ENCODE data around the gene PEPD. TPM values are rescaled to one million over a fixed set of nuclear protein-coding genes. Genes with fewer than 3 reads are reported as not detected.

Gene PEPD
- polyA plus RNA-seq, 5 donors, result 39.9 to 57.4 (median 43.1) TPM

GRCh38 chr19:33514885-33515551 lies 6.6 kb downstream of the PEPD start:
- no peak for DNase-seq

GRCh38 chr19:33513424-33513823 lies 8.2 kb downstream of the PEPD start:
- DNase-seq, result no peak

- no peak for DNase-seq
Measured at GRCh38 chr19:33512580-33513137, 8.9 kb downstream of the PEPD start.

GRCh38 chr19:33512021-33512420 lies 9.6 kb downstream of the PEPD start:
- DNase-seq, result no peak

GRCh38 chr19:33511346-33511745 lies 10.2 kb downstream of the PEPD start:
- no peak for DNase-seq

DNA sequence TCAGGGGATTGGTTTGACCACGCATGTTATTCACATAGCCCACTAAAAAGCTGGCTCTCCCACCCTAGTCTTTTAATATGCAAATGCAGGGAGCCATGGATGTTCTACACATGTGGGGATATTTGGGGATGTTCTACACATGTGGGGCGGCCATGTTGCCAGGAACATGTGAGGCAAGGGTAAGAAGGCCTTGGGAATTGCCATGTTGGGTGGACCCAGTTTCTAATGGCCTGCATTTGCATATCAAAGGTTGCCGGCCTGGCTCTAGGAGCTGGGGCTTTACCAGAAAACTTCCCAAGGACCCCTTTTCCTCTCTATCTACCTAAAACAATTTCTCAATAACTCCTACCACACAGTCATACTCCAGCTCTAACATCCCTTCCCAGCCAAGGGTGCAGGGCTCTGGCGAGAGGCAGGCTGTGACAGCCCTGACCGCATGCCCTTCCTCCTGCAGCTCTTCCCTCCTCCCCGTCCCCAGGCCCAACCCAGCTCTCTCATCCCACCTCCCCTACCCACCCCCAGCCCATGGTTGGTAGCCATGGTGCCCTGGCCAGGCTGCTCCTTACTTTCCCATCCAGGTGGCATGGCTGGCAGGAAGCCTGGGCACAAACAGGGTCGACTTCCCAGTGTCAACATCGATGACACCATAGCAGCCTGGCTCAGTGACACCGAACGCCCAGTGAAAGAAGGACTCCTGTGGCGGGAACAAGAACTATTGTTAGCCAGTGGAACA lies 11.0 kb downstream of the PEPD start:
- no peak for DNase-seq

DNA sequence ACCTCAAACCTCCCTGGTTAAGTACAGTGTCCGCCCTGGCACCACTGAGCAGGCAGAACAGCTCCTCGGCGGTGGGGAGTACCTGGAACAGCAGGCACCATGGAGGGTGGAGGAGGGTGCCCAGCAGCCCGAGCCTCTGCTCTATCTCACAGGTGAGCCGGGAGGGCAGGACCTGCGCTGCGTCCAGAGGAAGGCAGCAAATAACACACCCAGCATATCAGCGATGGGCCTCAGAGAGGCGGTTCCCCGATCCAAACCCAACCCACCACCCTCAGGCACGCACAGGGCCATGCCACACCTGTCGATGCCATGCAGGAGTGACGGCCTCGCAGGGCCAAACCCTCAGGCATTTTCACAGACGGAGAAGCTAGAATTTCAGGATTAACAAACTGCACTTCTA lies 11.8 kb downstream of the PEPD start:
- no peak for DNase-seq

DNA sequence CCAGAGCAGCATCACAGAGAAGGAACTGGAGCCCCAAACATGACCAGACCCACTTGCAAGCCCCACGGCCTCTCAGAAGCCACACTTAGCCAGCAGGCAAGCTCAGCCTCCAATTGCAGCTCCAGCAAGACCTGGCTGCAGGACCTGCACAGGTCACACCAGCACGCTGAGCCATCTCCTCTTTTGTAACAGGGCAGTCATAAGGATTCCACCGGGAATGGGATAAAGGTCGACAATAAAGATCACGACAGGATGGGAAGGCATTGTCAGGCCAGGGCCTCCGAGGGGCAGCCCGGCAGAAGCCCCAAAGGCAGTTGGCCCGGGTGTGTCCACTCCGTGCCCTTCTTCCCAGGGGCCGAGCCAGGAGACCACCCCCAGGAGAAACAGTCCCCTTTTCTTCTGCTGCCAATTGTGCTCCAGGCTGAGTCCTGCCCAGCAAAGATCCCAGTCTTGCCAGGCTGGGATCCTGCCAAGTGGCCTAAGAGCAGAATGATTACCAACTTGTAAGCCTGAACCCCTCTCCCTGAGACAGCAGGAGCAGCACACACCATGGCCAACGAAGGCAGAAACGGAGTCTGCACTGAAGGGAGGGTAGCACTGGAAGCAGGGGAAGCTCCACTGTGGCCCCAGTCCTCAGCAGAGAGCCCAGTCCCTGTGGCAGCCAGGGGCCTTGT lies 12.5 kb downstream of the PEPD start:
- DNase-seq, result no peak

DNA sequence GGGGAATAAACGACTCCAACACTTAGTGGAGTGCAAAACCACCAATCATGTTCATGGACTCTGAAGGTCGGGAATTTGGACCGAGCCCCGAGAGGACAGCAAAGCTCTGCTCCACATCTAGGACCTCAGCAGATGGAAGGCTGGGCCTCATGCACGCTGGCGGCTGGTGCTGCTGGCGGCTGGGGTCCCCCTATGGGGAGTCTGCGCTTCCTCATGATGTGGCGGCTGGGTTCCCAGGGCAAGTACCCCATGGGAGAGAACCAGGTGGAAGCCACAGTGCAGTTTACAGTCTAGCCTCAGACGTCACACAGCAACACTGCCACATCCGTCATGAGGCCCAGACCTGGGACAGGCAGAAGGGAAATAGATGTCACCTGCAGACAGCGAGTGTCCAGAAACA lies 13.2 kb downstream of the PEPD start:
- DNase-seq, result no peak

DNA sequence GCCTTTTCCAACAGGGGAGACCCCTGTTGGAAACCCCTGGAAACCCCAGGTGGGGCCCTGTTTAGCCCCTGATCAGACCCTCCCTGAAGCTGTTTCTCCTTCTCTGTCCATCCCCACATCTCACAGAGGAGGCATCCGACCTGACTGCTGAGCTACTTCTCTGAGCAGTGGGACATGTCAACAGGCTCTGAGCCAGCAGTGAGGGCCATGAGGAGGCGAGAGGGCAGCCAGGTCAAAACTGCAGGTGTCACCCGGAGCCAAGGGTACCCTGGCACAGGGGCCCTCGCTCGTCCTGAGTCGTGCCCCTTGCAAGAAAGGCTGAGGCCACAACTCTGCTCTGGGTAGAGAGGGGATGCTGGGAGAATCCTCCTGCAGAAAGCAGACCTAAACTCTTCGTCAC lies 13.6 kb downstream of the PEPD start:
- DNase-seq, result no peak

- DNase-seq, result no peak
Measured at GRCh38 chr19:33507021-33507956, 14.3 kb downstream of the PEPD start.

- DNase-seq, result no peak
Measured at GRCh38 chr19:33506498-33506897, 15.1 kb downstream of the PEPD start.

DNA sequence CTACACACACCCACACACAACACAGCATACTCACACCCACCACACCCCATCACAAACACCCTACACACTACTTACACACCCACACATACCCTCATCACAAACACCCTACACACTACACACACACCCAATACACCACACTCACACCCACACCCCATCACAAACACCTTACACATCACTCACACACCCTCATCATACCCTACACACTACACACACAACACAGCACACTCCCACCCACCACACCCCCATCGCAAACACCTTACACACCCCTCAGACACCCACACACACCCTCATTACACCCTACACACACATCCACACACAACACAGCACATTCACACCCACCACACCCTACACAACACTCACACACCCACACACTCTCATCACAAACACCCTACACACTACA lies 15.8 kb downstream of the PEPD start:
- DNase-seq, result no peak

GRCh38 chr19:33505148-33505547 lies 16.4 kb downstream of the PEPD start:
- no peak for DNase-seq

DNA sequence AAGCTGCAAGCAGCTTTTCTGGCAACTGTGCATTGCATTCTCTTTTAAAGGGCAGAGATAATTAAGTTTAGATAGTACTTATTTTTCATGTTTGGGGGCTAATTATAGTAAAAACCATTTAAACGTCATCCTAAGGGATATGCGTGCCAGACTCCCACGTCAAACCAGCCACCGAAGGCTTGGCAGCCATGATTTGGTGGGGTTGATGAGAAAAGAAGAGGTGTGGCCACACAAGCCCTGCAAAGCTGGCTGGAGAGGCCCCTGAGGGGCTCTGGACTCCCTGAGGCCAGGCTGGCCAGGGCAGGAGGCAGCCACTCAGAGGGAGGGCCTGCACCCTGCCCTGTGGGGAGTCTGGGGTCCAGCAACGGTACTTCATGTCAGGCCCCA lies 17.5 kb downstream of the PEPD start:
- no peak for DNase-seq

DNA sequence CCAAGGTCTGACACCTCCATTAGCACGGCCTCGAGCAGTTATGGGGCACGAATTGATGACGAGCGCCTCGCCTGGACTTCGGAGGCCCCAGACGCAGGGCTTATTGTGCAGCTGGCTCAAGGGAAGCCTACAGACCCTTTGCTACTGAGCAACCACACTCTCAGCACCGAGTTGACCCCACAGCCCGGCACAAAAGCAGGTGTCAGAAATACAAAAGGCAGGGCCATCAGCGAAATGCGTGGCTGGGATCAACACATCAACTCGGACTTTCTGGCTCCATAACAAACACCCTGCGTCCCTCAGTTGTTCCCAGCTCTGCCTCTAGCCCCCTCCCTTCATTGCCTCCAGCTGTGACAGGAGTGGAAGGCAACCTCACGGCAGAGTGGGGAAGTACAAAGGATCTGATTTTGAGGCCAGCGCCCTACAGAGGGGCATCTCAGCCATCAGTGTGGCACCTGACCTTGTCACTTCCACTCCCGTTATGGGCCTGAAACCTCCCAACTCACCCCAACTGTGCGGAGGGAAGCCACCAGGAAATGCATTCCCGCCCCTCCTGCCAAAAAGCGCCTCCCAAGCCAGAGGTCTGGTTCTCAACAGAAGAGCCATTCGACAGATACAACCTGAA lies 18.0 kb downstream of the PEPD start:
- no peak for DNase-seq

DNA sequence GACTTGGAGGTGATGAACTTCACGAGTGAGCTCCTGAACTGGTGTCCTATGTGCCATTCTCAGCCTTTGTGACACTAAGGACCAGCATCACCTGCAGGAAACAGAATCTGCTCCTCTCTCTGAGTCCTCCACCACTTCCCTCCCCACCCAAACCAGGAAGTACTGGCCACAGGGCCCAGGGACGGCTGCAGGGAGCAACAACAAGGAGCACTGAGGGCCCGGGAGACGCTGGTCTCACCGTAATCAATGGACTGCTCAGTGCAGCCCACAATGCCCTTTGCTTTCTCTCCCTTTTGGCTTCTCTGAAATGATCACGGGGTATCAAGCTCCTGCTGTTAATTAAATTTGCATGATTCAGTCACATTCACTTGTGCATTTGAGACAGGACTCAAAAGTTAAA lies 18.6 kb downstream of the PEPD start:
- DNase-seq, result no peak

DNA sequence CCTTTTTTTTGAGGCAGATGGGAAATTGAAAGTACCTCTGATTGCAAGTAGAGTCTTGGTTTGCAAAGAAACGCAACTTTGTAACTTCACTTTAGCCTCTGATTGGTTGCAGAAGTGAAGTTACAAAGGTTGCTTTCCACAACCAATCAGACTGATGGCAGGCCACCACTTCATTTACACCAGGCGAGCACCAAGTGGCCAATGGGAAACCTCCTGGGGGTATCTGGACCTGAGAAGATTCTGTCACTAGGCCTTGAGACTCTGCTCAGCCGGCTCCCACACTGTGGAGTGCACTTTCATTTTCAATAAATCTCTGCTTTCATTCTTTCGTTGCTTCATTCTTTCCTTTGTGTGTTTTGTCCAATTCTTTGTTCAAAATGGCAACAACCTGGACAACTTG lies 19.1 kb downstream of the PEPD start:
- no peak for DNase-seq

DNA sequence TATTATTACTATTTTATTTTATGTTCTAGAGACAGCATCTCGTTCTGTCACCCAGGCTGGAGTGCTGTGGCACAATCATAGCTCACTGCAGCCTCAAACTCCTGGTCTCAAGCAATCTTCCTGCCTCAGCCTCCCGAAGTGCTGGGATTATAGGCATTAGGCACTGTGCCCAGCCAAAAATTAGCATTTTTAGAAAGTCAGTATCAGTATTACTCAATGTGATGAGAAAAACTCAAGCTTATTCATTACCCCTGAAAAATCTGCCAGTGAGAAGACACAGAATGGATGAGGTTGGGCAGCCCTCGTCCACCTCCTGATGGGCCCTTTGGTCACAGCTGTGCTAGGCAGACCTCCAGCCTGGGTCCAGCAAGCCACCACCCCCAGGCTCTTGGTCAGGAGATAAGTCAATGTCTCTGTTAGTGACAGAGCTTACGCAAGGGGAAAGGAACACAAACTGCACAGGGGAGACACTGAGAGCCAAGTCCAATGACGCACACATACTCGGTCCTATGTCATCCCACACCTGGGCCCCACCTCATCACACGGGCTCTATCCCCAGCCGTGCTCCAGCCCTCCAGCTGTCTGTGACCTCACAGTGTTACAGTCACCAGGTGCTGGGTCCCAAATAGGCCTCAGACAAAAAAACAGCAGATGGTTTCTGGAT lies 19.8 kb downstream of the PEPD start:
- no peak for DNase-seq

GRCh38 chr19:33500991-33501390 lies 20.6 kb downstream of the PEPD start:
- no peak for DNase-seq

GRCh38 chr19:33500586-33500985 lies 21.0 kb downstream of the PEPD start:
- DNase-seq, result no peak

All from right lung (tissue), 5 donors.